GM12864 (cell line): ENCODE data around the gene TNFSF8.

Experiments
- DNase-seq: peaks from one replicate; pipeline ENCODE4 v3.0.0-alpha.2; 2011; ENCODE audit warnings: low read depth
- H3K4me3 ChIP-seq: 2 replicates; pipeline ENCODE4 v1.5.1; 2011; ENCODE audit warnings: mild to moderate bottlenecking, low read depth, low read length, control low read depth
- TF ChIP-seq, protein P1 (sequence below): IDR thresholded peaks from 2 replicates; pipeline ENCODE4 v1.5.1; 2011; ENCODE audit warnings: low read depth, mild to moderate bottlenecking, moderate library complexity, low read length, control low read depth, inconsistent platforms; ENCODE audit errors: missing control alignments

TNFSF8 gene

DNA sequence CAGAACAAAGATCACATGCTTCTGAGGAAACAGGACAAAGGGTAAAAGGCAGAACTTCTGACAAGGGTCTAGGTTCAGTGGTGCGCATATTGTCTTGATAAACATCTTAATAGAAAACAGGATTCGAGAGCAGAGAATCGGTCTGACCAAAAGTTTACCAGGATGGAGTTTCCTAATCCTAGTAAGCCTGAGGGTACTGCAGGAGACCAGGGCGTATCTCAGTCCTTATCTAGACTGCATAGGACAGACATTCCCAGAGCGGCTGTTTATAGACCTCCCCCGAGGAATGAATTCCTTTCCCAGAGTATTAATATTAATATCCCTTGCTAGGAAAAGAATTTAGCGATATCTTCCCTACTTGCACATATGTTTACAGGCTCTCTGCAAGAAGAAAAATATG lies 32.4 kb upstream of the TNFSF8 start:
- TF ChIP-seq, protein P1, sequence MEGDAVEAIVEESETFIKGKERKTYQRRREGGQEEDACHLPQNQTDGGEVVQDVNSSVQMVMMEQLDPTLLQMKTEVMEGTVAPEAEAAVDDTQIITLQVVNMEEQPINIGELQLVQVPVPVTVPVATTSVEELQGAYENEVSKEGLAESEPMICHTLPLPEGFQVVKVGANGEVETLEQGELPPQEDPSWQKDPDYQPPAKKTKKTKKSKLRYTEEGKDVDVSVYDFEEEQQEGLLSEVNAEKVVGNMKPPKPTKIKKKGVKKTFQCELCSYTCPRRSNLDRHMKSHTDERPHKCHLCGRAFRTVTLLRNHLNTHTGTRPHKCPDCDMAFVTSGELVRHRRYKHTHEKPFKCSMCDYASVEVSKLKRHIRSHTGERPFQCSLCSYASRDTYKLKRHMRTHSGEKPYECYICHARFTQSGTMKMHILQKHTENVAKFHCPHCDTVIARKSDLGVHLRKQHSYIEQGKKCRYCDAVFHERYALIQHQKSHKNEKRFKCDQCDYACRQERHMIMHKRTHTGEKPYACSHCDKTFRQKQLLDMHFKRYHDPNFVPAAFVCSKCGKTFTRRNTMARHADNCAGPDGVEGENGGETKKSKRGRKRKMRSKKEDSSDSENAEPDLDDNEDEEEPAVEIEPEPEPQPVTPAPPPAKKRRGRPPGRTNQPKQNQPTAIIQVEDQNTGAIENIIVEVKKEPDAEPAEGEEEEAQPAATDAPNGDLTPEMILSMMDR, result no peak
- H3K4me3 ChIP-seq, result no peak overlapping the region
- no peak for DNase-seq

DNA sequence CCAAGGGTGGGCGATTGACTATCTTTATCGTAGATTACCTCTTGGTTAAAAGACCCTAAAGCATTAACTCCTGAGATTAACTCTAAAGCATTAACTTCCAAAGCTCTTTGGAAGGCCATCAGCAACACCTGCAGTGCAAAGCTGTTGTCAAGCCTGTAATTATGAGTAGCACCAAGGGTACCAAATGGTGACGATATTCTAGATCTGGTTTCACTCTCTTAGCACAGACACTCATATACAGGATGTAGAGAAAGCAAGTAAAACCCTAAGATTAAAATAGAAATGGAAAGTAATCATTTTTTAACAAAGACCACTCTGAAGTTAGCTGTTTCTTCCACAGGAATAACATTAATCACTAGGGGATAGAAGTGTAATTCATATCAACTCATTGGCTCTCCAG lies 29.9 kb upstream of the TNFSF8 start:
- TF ChIP-seq, protein P1, result no peak
- H3K4me3 ChIP-seq, result no peak overlapping the region
- DNase-seq, result no peak

DNA sequence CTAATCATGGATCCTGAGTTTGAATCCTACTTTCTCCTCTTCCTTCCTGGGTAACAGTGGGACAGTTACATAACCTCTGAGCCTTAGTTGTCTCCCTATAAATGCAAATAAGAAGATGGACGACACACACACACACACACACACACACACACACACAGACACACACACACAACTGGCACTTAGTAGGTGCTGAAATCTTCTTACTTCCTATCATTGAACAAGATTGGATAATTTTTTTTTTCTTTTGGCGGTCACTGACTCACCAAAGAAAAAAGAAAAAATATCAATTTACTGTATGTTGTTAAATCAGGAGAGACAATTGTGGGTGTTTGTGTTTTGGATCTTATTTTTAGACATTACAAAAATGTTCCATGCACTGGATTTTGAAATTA lies 28.4 kb upstream of the TNFSF8 start:
- no peak for DNase-seq
- H3K4me3 ChIP-seq, result no peak overlapping the region
- TF ChIP-seq, protein P1, result no peak

DNA sequence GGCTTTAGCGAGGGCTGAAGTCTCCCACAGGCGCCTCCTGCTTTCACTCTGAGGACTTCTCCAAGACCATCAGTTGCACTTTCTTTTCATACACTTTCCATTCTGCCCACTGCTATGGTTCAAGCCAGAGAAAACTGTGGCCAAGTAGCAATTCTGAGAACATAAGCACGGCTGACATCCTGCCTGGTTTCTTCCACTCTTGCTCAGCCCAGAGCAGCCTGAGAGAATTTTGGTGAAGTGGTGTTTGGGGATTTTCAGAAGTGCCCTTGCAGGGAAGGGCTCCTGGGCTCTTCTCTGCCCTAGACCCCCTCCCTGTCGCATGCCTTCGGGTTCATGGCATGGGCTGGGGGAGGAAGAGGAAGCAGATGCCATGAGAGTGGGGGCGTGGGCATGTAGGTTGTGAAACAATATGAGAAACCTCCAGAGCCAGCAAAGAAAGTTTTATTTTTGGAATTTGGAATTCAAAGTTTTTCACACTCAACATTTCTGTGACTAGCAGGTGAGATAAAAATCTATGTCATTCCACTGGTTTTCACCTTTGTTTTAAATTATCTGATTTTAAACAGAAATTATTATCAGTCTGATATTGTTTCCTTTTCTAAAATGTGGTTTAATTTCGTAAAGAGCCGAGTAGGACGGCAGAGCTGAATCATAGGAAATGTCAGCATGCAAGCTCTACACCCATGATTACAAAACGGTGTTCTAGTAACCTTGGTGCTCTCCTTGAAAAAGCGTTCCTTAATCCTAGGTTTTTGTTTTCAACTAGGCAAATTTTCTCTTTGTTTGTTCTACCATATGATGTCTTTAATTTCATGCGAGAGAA lies 27.8 kb upstream of the TNFSF8 start:
- no peak for DNase-seq
- no peak overlapping the region for H3K4me3 ChIP-seq
- TF ChIP-seq, protein P1, result no peak

DNA sequence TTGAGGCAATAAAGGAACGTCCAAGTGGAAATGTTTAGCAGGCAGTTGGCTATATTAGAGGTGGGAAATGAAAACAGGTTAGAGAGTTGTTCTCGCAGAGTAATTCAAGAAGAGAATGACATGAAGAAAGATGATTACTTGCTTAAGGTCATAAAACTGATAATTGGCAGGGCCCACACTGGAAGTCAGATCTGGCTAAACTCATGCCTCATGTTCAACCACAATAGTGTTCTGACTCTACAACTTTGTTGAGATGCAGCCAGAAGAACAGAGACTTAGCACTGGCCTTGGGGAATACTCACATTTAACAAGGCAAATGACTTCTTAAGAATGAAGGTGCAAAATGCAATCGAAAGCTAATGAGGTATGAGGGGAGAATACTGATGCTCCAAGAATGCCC lies 27.2 kb upstream of the TNFSF8 start:
- DNase-seq, result no peak
- H3K4me3 ChIP-seq, result no peak overlapping the region
- TF ChIP-seq, protein P1, result no peak

DNA sequence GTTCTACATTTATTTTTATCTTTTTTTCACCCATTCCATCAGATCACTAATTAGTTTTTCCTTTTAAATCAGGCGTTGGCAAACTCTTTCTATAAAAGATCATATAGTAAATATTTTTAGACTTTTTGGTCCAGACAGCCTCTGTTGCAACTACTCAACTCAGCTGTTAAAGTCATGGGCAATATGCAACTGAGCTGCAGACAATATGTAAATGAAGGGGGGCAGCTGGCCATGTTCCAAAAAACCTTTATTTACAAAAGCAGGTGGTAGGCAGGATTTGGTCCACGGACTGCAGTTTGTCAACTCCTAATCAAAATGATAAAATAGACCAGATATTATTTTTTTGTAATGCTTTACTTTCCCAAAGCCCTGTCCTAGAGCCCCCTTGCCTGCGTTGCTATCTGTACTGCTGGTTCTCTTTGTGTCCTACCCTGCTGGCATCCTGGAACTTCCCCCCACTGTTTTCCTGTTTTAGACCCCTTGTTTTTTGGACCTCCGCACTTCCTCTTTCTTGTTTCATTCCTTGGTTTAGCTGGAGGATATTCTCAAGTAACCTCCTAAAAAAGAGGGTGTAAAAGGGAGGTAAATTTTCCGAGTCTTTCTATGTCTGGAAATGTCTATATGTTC lies 24.7 kb upstream of the TNFSF8 start:
- TF ChIP-seq, protein P1, result no peak
- H3K4me3 ChIP-seq, result no peak overlapping the region

More for the DNA sequence above, 24.7 kb upstream of the TNFSF8 start:
- no peak for DNase-seq
